Mucosa of rectum (tissue), 2 donors: ENCODE results near the gene GPR83.
A peak's percentile ranks its signal among the peaks of the same experiment; 100 is the strongest.
"Not testable (repeated sequence)": the region's sequence is repeated elsewhere in the genome, so short reads cannot be mapped to it uniquely, and the experiment has no call there.

ENCODE experiments used
- H3K27ac ChIP-seq, 2 donors: one replicate each; pipeline ENCODE4 v1.7.0; 2013; ENCODE audit warnings: inconsistent platforms in 2 of 2, low read depth in 2 of 2, low read length in 2 of 2
- H3K27me3 ChIP-seq, 2 donors: one replicate each; pipeline ENCODE4 v1.7.0; 2013; ENCODE audit warnings: low read length in 2 of 2; ENCODE audit not compliant: control insufficient read depth in 2 of 2, insufficient read depth in 2 of 2
- H3K36me3 ChIP-seq, 2 donors: one replicate each; pipeline ENCODE4 v1.7.0; 2013; ENCODE audit warnings: low read length in 2 of 2; ENCODE audit not compliant: control insufficient read depth in 2 of 2, insufficient read depth in 2 of 2
- H3K4me1 ChIP-seq, 2 donors: one replicate each; pipeline ENCODE4 v1.7.0; 2013; ENCODE audit warnings: low read length in 2 of 2, mild to moderate bottlenecking in 1 of 2; ENCODE audit not compliant: control insufficient read depth in 2 of 2, insufficient read depth in 2 of 2
- H3K4me3 ChIP-seq, 2 donors: one replicate each; pipeline ENCODE4 v1.7.0; 2013; ENCODE audit warnings: low read length in 2 of 2
- H3K9ac ChIP-seq, 2 donors: one replicate each; pipeline ENCODE4 v1.7.0; 2013; ENCODE audit warnings: low read length in 2 of 2, low read depth in 1 of 2, mild to moderate bottlenecking in 1 of 2
- H3K9me3 ChIP-seq, 2 donors: one replicate each; pipeline ENCODE4 v1.7.0; 2013; ENCODE audit warnings: low read length in 2 of 2; ENCODE audit not compliant: control insufficient read depth in 2 of 2
- donor health status: healthy.
- donor health status: Normal muscosa, but diverticular disease.

Gene GPR83

DNA sequence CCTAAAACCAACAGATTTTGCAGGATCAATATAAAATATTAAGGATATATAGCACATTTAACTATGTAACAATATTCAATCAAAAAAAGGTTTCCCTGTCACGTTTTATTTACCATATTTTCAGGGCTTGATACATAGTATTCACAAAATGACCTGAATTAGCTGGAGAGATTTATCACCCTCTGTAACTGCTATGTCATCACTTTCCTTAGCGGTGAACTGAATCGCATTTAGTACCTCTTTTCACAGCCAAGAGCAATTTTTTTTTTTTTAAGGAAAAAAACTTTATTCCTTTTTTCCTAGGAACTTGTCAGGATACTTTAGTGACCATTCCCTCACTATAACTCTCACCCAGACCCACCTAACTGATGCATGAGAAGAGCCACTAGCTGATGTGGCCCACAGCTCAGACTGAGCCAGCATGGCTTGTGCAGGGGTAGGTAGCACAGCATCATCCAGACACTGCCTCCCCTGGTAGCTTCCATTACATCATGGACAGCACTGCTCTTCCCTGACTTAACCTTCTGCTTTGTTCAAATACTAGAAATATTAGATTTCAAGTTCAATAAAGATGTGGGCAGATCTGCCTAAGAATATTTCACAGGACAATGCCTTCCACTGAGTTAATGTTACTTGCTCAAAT is 17.0 kb upstream of the GPR83 start:
- H3K4me3 ChIP-seq = no peak overlapping the region
- no peaks in the 10 kb centered on the region for H3K9me3 ChIP-seq
- H3K36me3 ChIP-seq = peaks cover 2 to 6% of the 10 kb centered on the region in 2 donors
- no peaks in the 10 kb centered on the region for H3K27me3 ChIP-seq
- no peak overlapping the region for H3K9ac ChIP-seq
- H3K27ac ChIP-seq = no peak overlapping the region
- H3K4me1 ChIP-seq = no peaks in the 10 kb centered on the region

DNA sequence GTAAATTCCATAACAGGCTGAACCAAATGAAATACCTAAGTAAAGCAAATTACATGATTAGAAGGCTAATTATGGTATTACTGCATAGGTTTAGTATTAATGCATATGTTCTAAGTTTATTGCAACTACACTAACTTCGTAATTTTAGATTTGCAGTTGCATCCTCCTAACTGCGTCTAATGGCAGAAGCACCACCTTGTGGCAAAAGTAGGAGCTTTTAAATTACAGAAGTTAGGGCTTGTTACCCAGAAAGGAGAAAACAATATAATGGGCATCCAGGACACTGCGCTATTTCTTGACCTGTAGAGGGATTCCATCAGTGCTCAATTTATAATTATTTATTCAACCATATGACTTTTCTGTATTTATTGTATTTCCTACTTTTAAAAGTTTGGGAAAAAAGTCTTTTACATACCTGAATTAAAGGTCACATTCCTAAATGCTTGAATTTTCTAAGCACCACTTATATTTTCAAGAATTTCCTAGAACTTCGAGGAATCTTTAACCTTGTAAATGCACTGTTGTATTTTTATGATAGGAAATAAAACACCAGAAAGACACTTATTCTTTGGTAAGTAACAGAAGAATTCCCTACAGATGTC is 16.3 kb upstream of the GPR83 start:
- Histone ChIP-seq H3K9me3 (no peaks in the 10 kb centered on the region), H3K27me3 (no peaks in the 10 kb centered on the region), H3K4me3 (no peak overlapping the region), H3K27ac (no peak overlapping the region), H3K36me3 (peaks cover 2 to 4% of the 10 kb centered on the region in 2 donors), H3K9ac (no peak overlapping the region), H3K4me1 (no peaks in the 10 kb centered on the region)

DNA sequence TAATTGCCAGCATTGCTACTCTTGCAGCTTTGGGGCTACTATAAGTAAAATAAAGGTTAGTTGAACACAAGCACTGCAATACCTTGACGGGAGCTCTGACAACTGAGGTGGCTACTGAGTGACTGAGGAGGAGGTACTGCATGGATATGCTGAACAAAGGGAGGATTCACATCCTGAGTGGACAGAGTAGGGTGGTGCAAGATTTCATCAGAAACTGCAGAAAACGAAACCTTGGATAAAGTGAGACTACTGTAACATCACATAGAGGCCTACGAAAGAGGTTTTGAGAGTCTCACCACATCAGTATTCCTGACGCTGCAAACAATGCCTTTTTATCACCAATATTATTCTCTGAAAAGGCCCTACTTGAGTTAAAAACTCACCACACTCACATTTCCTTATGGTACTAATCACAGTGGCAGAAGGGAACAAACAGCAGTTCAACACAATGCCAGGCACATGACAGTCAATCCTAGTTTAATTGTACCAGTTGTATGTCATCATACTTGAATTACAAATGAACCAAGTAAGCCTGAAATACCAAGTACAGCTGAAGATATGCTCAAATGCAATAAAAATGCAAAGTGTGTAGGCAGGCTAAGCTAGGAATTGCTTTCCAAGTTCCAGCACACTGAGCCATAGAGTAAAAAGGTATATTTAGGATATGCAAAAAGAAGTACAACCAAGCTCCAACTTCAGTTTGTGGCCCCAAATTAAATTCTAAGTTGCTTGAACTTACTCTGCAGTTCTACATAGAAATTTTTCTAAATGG is 4.0 kb upstream of the GPR83 start:
- no peak overlapping the region for H3K27ac ChIP-seq
- no peaks in the 10 kb centered on the region for H3K36me3 ChIP-seq
- H3K4me1 ChIP-seq = no peaks in the 10 kb centered on the region
- H3K9me3 ChIP-seq = no peaks in the 10 kb centered on the region
- no peak overlapping the region for H3K9ac ChIP-seq
- peaks cover 5 to 17% of the 10 kb centered on the region in 2 donors for H3K27me3 ChIP-seq
- no peak overlapping the region for H3K4me3 ChIP-seq

DNA sequence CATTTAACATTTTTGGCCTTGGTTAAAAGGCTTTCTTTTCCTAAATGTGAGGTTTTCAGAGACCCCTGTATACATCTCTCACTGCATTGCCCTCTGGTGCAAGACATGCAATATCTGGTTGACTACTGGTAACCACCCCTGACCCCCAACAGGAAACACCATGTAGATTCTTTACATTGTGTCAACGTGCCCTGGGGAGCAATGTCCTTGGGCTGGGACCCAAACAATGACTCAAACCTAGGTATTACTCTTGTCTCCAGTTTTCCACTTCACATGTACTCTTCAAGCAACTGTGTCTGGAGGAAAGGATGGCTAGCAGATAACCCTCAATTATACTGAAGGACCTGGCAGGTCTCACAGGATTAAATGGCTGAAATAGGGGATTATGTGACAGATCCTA is 1.1 kb upstream of the GPR83 start:
- no peak overlapping the region for H3K4me3 ChIP-seq
- H3K9me3 ChIP-seq = no peaks in the 10 kb centered on the region
- H3K9ac ChIP-seq = no peak overlapping the region
- peaks cover 12 to 29% of the 10 kb centered on the region in 2 donors for H3K27me3 ChIP-seq
- H3K4me1 ChIP-seq = no peaks in the 10 kb centered on the region
- no peaks in the 10 kb centered on the region for H3K36me3 ChIP-seq
- no peak overlapping the region for H3K27ac ChIP-seq

DNA sequence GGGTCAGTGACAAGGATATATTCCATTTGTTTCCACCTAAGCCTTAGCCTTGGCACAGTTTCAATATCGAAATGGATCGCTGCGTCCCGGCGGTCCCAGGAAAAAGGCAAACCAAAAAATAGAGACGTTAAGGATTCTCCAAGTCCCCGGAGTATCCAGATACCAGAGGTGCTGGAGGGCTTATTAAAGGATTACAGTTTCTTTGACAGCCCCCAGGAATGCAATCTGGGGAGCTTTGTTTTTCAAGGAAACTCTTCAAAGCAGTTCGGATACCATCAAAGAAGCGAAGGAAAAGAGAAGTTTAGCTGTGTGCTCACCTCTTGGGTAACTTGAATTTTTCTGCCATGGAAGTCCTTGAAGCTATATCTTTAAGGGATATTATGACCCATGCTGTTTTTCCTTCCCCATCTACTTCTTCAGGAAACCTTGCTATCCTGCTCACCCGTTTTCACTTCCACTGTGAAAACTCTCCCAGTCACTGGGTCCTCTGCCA is 600 bp upstream of the GPR83 start:
- Histone ChIP-seq H3K4me3 (peak overlapping the region in 1 of 2 donors; percentile 26), H3K27ac (no peak overlapping the region), H3K9ac (no peak overlapping the region), H3K36me3 (no peaks in the 10 kb centered on the region), H3K9me3 (no peaks in the 10 kb centered on the region), H3K27me3 (peaks cover 12 to 29% of the 10 kb centered on the region in 2 donors), H3K4me1 (no peaks in the 10 kb centered on the region)

DNA sequence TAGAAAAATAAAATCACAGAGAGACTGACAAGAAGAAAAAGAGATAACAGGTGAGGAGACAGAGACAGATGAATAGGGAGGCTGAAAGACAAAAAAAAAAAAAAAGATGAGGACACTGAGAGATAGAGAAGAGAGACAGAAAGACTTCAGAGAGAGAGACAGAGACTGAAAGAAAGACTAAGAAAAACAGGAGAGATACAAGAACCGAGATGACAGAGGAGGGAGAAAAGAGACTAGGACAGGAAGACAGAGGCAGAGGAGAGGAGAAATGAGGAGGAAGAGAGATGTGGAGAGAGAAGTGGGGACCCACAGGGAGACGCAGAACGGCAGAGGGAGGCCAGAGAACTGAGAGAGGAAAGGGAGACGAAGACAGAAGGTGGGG is 771 bp downstream of the GPR83 start:
- no peak overlapping the region for H3K27ac ChIP-seq
- peaks cover 12 to 29% of the 10 kb centered on the region in 2 donors for H3K27me3 ChIP-seq
- H3K4me3 ChIP-seq = no peak overlapping the region
- H3K36me3 ChIP-seq = no peaks in the 10 kb centered on the region
- no peak overlapping the region for H3K9ac ChIP-seq
- H3K9me3 ChIP-seq = no peaks in the 10 kb centered on the region
- H3K4me1 ChIP-seq = no peaks in the 10 kb centered on the region

DNA sequence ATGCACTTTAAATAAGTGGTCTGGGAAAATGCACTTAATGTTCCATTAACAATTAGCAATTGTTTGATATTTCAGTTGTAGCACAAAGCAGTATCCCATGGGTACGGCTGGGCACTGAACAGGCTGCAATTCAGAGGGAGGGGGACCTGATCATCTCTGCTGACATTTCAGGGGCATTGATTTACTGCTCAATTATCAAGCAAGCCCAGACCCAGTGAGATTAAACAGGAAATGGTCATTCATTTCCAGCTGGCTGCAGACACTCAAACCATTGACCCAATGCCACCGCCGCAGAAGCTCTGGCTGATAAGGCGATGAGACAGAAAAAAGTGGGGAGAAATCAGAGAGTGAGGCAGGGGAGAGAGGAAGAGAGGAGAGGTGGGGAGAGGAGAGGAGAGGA is 1.2 kb downstream of the GPR83 start:
- Histone ChIP-seq H3K9me3 (no peaks in the 10 kb centered on the region), H3K27ac (no peak overlapping the region), H3K4me1 (no peaks in the 10 kb centered on the region), H3K9ac (no peak overlapping the region), H3K27me3 (peaks cover 12 to 29% of the 10 kb centered on the region in 2 donors), H3K4me3 (no peak overlapping the region), H3K36me3 (no peaks in the 10 kb centered on the region)

DNA sequence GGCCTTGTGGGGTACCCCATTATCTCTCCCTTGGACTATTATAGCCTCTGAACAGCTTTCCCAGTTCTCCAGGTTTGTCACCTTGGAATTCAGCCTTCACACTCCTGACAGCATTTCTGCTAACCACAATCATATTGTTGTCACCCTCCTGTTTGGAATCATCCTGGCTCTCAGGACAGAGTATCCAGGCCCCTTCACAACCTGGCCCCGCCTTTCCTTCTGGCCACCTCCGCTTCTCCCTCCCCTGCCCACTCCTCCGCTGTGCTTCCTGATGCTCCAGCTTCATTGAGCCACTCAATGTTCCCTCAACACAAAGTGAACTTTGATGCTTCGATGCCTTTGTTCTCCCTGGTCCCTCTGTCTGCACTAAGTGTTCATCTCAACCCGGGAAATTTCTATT is 3.1 kb downstream of the GPR83 start:
- Histone ChIP-seq H3K27me3 (peaks cover 12 to 29% of the 10 kb centered on the region in 2 donors), H3K4me1 (no peaks in the 10 kb centered on the region), H3K4me3 (no peak overlapping the region), H3K27ac (no peak overlapping the region), H3K9me3 (no peaks in the 10 kb centered on the region), H3K36me3 (no peaks in the 10 kb centered on the region), H3K9ac (no peak overlapping the region)

DNA sequence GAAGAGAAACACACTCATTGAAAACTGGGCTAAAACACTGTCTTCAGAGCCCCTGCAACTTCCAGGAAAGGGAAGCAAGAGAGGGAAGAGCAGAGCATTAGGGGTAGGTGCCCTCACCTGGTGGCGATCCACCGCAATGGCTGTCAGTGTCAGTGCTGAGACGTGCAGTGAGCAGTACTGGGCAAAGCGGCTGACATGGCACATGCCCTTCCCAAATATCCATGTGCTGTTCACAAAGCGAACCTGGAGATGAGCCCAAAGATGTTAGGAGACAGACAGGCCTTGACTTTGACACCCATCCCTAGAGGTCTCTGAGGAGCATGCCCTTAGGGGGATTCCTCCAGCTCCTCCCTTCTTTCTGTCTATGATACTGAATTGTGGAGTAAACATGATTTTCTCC is 4.9 kb downstream of the GPR83 start:
- H3K36me3 ChIP-seq = no peaks in the 10 kb centered on the region

DNA sequence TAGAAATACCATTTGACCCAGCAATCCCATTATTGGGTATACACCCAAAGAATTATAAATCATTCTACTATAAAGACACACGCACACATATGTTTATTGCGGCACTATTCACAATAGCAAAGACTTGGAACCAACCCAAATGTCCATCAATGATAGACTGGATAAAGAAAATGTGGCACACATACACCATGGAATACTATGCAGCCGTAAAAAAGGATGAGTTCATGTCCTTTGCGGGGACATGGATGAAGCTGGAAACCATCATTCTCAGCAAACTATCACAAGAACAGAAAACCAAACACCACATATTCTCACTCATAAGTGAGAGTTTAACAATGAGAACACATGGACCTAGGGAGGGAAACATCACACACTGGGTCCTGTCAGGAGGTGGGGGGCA is 9.3 kb downstream of the GPR83 start:
- not testable (repeated sequence) for H3K9me3 ChIP-seq, H3K36me3 ChIP-seq, H3K27ac ChIP-seq, H3K4me3 ChIP-seq, H3K4me1 ChIP-seq, H3K9ac ChIP-seq, H3K27me3 ChIP-seq

More for the DNA sequence above, 4.9 kb downstream of the GPR83 start:
- Histone ChIP-seq H3K9ac (no peak overlapping the region), H3K4me1 (no peaks in the 10 kb centered on the region), H3K4me3 (no peak overlapping the region), H3K27ac (no peak overlapping the region), H3K9me3 (no peaks in the 10 kb centered on the region), H3K27me3 (peaks cover 12 to 16% of the 10 kb centered on the region in 2 donors)
